ENCODE data around the gene SP1.

- TF ChIP-seq IRF1 (CRISPR knock-in tag; IDR thresholded peaks at IDR 0.05) (no peak), CTCF (IDR thresholded peaks at IDR 0.05) (no peak), USF2 (CRISPR knock-in tag; IDR thresholded peaks at IDR 0.05) (no peak), ATF3 (CRISPR knock-in tag; conservative IDR thresholded peaks at IDR 0.05) (no peak), TEAD1 (CRISPR knock-in tag; IDR thresholded peaks at IDR 0.05) (no peak)
Measured at GRCh38 chr12:53402871-53403270, 22.9 kb downstream of the SP1 start.
